Vagina (tissue), 2 donors: Measurements from ENCODE around the gene CFAP119.

Experiments
- CTCF ChIP-seq, 3 experiments: fragments of 450-650 bp in 2 of 3; fragments of 200-600 bp in 1 of 3; sonication (generic) in 1 of 3; IDR thresholded peaks; one replicate each; pipeline ENCODE4 v1.5.1; 2017 to 2019; ENCODE audit warnings: antibody characterized with exemption in 3 of 3, mild to moderate bottlenecking in 2 of 3, moderate library complexity in 2 of 3
- POLR2AphosphoS5 ChIP-seq, 2 donors: sonication (generic); formaldehyde crosslinking; IDR thresholded peaks; one replicate each; pipeline ENCODE4 v1.9.0; 2017; ENCODE audit warnings: antibody characterized with exemption in 2 of 2, mild to moderate bottlenecking in 2 of 2, low read depth in 1 of 2; ENCODE audit not compliant: insufficient read depth in 1 of 2

- TF ChIP-seq POLR2AphosphoS5 (IDR thresholded peaks at IDR 0.05; ENCODE audit: insufficient read depth in 1 of 2, low read depth in 1 of 2): no peak
- no peak for TF ChIP-seq CTCF (IDR thresholded peaks at IDR 0.05)
Measured at GRCh38 chr16:30764816-30765465, 3.1 kb upstream of the CFAP119 start.
